Gastrocnemius medialis (tissue), 4 donors: ENCODE results near the gene C4BPA. TPM values are rescaled to one million over a fixed set of nuclear protein-coding genes. Genes with fewer than 3 reads are reported as not detected.

Source experiments
- ATAC-seq, 2 donors: fragments of 150-250 bp; one replicate each; pipeline ENCODE4 v1.9.1; 2016
- DNase-seq, 2 donors: peaks; one replicate each; pipeline ENCODE4 v3.0.0-alpha.2; 2019
- H3K27ac ChIP-seq, 4 donors: fragments of 200-600 bp; sonication (generic); 1 replicate in 1 of 4; 2 replicates in 3 of 4; pipeline ENCODE4 v1.5.1; 2016 to 2018; ENCODE audit warnings: mild to moderate bottlenecking in 2 of 4, moderate library complexity in 1 of 4
- H3K27me3 ChIP-seq, 3 donors: fragments of 200-600 bp; sonication (generic) in 2 of 3; 1 replicate in 1 of 3; 2 replicates in 2 of 3; pipeline versions ENCODE4 v1.5.1 to v1.6.0; 2016 to 2019; ENCODE audit warnings: mild to moderate bottlenecking in 1 of 3, moderate library complexity in 1 of 3
- H3K36me3 ChIP-seq, 2 donors: fragments of 200-600 bp; sonication (generic) in 1 of 2; one replicate each; pipeline ENCODE4 v1.5.1; 2017 to 2018
- H3K4me1 ChIP-seq, 2 donors: fragments of 200-600 bp; sonication (generic) in 1 of 2; one replicate each; pipeline ENCODE4 v1.5.1; 2016 to 2017; ENCODE audit warnings: mild to moderate bottlenecking in 2 of 2
- H3K4me3 ChIP-seq, 4 donors: fragments of 200-600 bp; sonication (generic) in 3 of 4; 1 replicate in 1 of 4; 2 replicates in 3 of 4; pipeline ENCODE4 v1.5.1; 2016 to 2019; ENCODE audit warnings: mild to moderate bottlenecking in 2 of 4
- H3K9me3 ChIP-seq, 3 donors: fragments of 200-600 bp; sonication (generic) in 2 of 3; 1 replicate in 1 of 3; 2 replicates in 2 of 3; pipeline ENCODE4 v1.5.1; 2016 to 2019
- POLR2A ChIP-seq, 2 donors: fragments of 450-650 bp; IDR thresholded peaks; one replicate each; pipeline ENCODE4 v1.6.1; 2017; ENCODE audit warnings: antibody characterized with exemption in 2 of 2, mild to moderate bottlenecking in 2 of 2, moderate library complexity in 2 of 2
- in situ Hi-C, 4 donors: fragments of 200-750 bp; cut with MboI; loops; one replicate each; pipeline versions ENCODE4 v1.15.0 to v1.8.0; 2017; ENCODE audit warnings: low sequenced_read_pairs in 4 of 4
- intact Hi-C: fragments of 100-400 bp; cut with DNase I; formaldehyde crosslinking; loops from one replicate; pipeline ENCODE4 v1.15.1; 2023; ENCODE audit warnings: low total_unique reads
- total RNA-seq, 4 donors: library from RNA; depleted of rRNA; stranded (reverse); fragments of >200 nt; gene quantifications; one replicate each; pipeline versions ENCODE4 v1.1.0 to v1.2.3, GENCODE V29; 2016
- TF ChIP-seq, protein P1 (sequence below), 5 experiments: fragments of 450-650 bp in 3 of 5; fragments of 200-600 bp in 2 of 5; sonication (generic) in 2 of 5; IDR thresholded peaks in 4 of 5; conservative IDR thresholded peaks in 1 of 5; 1 replicate in 4 of 5; 2 replicates in 1 of 5; pipeline ENCODE4 v1.5.1; 2016 to 2019; ENCODE audit warnings: antibody characterized with exemption in 5 of 5, mild to moderate bottlenecking in 3 of 5, moderate library complexity in 3 of 5

C4BPA gene
- total RNA-seq, 4 donors from 2014 or later, result 0.81 to 2.8 TPM; not detected in 2

DNA sequence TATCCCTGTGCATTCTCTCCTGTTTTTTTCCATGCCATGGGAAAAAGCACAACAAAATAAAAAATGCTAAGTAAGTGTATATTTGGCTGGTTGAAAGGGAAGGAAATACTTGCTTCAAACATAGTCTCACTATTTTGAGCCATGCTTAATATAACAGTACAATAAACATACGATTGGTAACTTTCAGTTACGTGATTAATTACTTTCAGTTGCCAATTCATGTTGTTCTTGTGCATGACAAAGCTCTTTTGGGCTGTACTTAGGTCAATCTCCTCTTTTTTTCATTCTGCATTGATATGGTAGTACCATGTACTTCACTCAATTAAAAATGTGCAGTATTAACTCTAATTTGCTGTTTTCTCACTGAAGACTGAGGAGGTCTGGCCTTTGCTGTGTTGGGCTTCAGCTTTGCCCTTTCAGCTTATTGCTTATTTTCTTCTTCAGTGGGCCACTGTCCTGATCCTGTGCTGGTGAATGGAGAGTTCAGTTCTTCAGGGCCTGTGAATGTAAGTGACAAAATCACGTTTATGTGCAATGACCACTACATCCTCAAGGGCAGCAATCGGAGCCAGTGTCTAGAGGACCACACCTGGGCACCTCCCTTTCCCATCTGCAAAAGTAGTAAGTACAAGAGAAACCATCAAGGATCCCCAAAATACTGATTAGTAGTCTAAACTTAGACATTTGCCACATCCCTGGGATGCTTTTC lies 12.7 kb upstream of the C4BPA start:
- DNase-seq, result no peak
- H3K4me3 ChIP-seq, result no peak overlapping the region
- H3K9me3 ChIP-seq, result no peaks in the 10 kb centered on the region
- no peak for TF ChIP-seq POLR2A (IDR thresholded peaks at IDR 0.05)
- TF ChIP-seq, protein P1, sequence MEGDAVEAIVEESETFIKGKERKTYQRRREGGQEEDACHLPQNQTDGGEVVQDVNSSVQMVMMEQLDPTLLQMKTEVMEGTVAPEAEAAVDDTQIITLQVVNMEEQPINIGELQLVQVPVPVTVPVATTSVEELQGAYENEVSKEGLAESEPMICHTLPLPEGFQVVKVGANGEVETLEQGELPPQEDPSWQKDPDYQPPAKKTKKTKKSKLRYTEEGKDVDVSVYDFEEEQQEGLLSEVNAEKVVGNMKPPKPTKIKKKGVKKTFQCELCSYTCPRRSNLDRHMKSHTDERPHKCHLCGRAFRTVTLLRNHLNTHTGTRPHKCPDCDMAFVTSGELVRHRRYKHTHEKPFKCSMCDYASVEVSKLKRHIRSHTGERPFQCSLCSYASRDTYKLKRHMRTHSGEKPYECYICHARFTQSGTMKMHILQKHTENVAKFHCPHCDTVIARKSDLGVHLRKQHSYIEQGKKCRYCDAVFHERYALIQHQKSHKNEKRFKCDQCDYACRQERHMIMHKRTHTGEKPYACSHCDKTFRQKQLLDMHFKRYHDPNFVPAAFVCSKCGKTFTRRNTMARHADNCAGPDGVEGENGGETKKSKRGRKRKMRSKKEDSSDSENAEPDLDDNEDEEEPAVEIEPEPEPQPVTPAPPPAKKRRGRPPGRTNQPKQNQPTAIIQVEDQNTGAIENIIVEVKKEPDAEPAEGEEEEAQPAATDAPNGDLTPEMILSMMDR (IDR thresholded peaks at IDR 0.05 in 4 of 5, conservative IDR thresholded peaks at IDR 0.05 in 1 of 5), result no peak
- H3K36me3 ChIP-seq, result no peaks in the 10 kb centered on the region
- in situ Hi-C loops, result no loop called here
- H3K4me1 ChIP-seq, result peaks cover 2 to 4% of the 10 kb centered on the region in 2 donors
- H3K27ac ChIP-seq, result no peak overlapping the region
- H3K27me3 ChIP-seq, result no peaks in the 10 kb centered on the region
- intact Hi-C loops, result no loop called here
- ATAC-seq, result no peak

DNA sequence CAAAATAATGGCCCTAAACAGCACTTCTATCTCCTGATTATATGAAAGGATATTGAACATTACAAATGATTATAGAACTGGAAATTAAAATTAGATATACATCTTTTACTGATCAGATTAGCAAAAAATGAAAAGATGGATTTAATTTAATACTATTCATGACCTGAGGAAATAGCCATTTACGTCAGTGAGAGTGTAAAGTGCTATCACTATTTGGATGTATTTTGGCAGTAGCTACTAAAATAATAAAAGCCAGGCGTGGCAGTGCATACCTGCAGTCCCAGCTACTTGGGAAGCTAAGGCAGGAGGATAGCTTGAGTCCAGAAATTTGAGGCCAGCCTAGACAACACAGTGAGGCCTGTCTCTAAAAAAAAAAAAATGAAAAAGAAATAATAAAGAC lies 10.1 kb upstream of the C4BPA start:
- DNase-seq, result no peak

DNA sequence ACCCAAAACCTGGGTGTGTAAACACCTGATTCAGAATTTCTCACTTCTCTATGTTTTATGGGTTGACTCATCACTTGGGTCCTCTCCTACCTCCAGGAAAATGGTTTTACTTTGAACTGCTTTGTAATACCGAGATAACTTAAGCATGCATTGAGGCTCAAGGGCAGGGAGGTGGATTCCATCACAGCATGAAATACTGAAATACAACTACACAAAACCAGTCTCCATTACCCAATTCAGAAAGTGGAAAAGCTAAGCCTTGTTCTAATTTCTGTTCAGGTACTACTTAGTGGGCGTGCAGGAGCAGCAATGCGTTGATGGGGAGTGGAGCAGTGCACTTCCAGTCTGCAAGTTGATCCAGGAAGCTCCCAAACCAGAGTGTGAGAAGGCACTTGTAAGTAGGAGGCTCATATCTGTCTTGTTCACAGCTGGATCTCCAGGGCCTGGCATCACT lies 6.1 kb upstream of the C4BPA start:
- Histone ChIP-seq H3K27ac (no peak overlapping the region), H3K9me3 (no peaks in the 10 kb centered on the region), H3K4me3 (no peak overlapping the region), H3K4me1 (no peaks in the 10 kb centered on the region), H3K36me3 (no peaks in the 10 kb centered on the region), H3K27me3 (no peaks in the 10 kb centered on the region)
- in situ Hi-C loops, result no loop called here
- DNase-seq, result no peak
- intact Hi-C loops, result no loop called here
- ATAC-seq, result no peak
- TF ChIP-seq POLR2A (IDR thresholded peaks at IDR 0.05), result no peak
- TF ChIP-seq, protein P1 (IDR thresholded peaks at IDR 0.05 in 4 of 5, conservative IDR thresholded peaks at IDR 0.05 in 1 of 5), result no peak

More for the DNA sequence above, 10.1 kb upstream of the C4BPA start:
- in situ Hi-C loops (no loop called here), intact Hi-C loops (no loop called here)
- H3K9me3 ChIP-seq, result no peaks in the 10 kb centered on the region
- H3K4me1 ChIP-seq, result no peaks in the 10 kb centered on the region
- no peak for TF ChIP-seq POLR2A (IDR thresholded peaks at IDR 0.05)
- H3K36me3 ChIP-seq, result no peaks in the 10 kb centered on the region
- no peaks in the 10 kb centered on the region for H3K27me3 ChIP-seq
- no peak for ATAC-seq
- no peak overlapping the region for H3K27ac ChIP-seq
- H3K4me3 ChIP-seq, result no peak overlapping the region

DNA sequence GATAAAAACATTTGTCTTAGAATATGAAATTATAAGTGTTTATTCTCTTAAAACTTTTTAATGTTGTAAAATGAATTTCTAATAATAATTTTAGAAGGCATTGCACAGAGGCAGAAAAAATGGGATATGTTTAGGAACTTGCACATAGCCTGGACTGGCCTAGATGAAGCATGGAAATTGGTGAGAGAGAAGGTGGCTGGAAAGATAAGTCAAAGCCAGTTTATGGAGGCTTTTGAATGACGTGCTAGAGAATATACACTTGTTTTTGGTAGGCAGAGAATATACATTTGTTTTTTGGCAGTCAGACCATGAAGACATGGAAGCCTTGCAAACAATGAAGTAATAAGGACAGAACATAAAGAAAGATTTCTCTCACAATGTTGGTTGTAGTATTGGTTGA lies 2.3 kb upstream of the C4BPA start:
- ATAC-seq, result no peak
- TF ChIP-seq, protein P1 (IDR thresholded peaks at IDR 0.05 in 4 of 5, conservative IDR thresholded peaks at IDR 0.05 in 1 of 5), result no peak
- TF ChIP-seq POLR2A (IDR thresholded peaks at IDR 0.05), result no peak
- in situ Hi-C loops, result no loop called here

DNA sequence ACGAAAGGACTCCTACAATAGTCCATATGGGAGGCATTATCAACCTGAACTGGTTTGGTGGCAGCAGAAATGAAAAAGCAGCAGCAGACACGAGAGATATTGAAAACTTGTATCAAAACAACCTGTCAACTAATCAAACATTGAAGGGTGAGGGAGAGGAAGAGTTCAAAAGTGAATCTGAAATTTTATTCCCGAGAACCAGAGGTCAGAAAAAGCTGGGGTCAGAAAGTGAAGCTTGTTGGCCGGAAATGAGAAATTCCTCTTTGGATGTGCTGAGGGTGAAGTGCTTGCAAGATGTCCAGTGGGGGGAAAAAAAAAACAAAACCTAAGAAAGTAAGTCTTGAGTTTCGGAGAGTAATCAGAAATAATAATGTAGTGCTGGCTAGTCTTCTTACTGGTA lies 1.9 kb upstream of the C4BPA start:
- no peak for ATAC-seq
- Histone ChIP-seq H3K36me3 (no peaks in the 10 kb centered on the region), H3K27me3 (no peaks in the 10 kb centered on the region), H3K9me3 (no peaks in the 10 kb centered on the region), H3K4me3 (no peak overlapping the region), H3K4me1 (no peaks in the 10 kb centered on the region), H3K27ac (no peak overlapping the region)
- DNase-seq, result no peak
- no peak for TF ChIP-seq POLR2A (IDR thresholded peaks at IDR 0.05)
- in situ Hi-C loops (no loop called here), intact Hi-C loops (no loop called here)

More for the DNA sequence above, 2.3 kb upstream of the C4BPA start:
- intact Hi-C loops, result no loop called here
- H3K4me3 ChIP-seq, result no peak overlapping the region
- no peak for DNase-seq
- no peaks in the 10 kb centered on the region for H3K27me3 ChIP-seq
- H3K36me3 ChIP-seq, result no peaks in the 10 kb centered on the region
- no peaks in the 10 kb centered on the region for H3K9me3 ChIP-seq
- H3K27ac ChIP-seq, result no peak overlapping the region
- H3K4me1 ChIP-seq, result no peaks in the 10 kb centered on the region
